HepG2 (cell line): ENCODE measurements around the gene DPP3. TPM values are rescaled to one million over a fixed set of nuclear protein-coding genes. Genes with fewer than 3 reads are reported as not detected.

Experiments used
- ATAC-seq: fragments of 200-7000 bp; cut with Tn5 transposase; 3 replicates; pipeline ENCODE4 v1.9.1; 2020; ENCODE audit warnings: mild to moderate bottlenecking, moderate library complexity
- BruUV-seq: library from RNA; stranded (reverse); fragments of 400-500 nt; replicated peaks from 2 replicates; lab custom pipeline; 2021; lab: Mats Ljungman, UMichigan
- CTCF ChIA-PET: fragments of 300-600 bp; formaldehyde crosslinking; extraction: SDS; loops from one replicate; lab custom pipeline; 2021; ENCODE audit warnings: low total read pairs, inconsistent platforms, low intra/inter-chr PET ratio; lab: Yijun Ruan, JAX
- POLR2A ChIA-PET: fragments of 350-600 bp; sonication (Branson Sonifier 250); formaldehyde crosslinking; loops from one replicate; lab custom pipeline; 2020; ENCODE audit warnings: antibody characterized with exemption, inconsistent platforms; lab: Yijun Ruan, JAX
- DNase-seq: peaks from one replicate; pipeline ENCODE4 v3.0.0-alpha.2; 2015; ENCODE audit warnings: low spot score
- FAIRE-seq: peaks from 3 replicates; lab custom pipeline; 2011; peaks lifted over from hg19 to GRCh38; lab: Jason Lieb, UNC
- H2AFZ ChIP-seq: one replicate; pipeline ENCODE4 v1.6.1; 2011; ENCODE audit warnings: low read length, inconsistent platforms
- H3K27ac ChIP-seq: fragments of 300-600 bp; 3 replicates; pipeline ENCODE4 v1.8.0; 2011; ENCODE audit warnings: mixed run types, mild to moderate bottlenecking, mixed read lengths, low read length, inconsistent platforms; ENCODE audit not compliant: insufficient read depth; ENCODE audit errors: extremely low read length
- H3K27me3 ChIP-seq, 2 experiments: fragments of 200-600 bp in 1 of 2; 2 replicates in 1 of 2; 3 replicates in 1 of 2; pipeline versions ENCODE4 v1.6.0 to v1.8.0; 2011; ENCODE audit warnings: low read length in 2 of 2, mild to moderate bottlenecking in 2 of 2, moderate library complexity in 2 of 2, inconsistent platforms in 1 of 2; ENCODE audit not compliant: insufficient read depth in 2 of 2, control insufficient read depth in 1 of 2
- H3K36me3 ChIP-seq, 2 experiments: fragments of 200-600 bp in 1 of 2; replicated peaks in 1 of 2; 2 replicates in 1 of 2; 3 replicates in 1 of 2; pipeline versions ENCODE4 v1.5.1 to v1.8.0; 2011; ENCODE audit warnings: low read length in 2 of 2, inconsistent platforms in 1 of 2; ENCODE audit not compliant: insufficient read depth in 2 of 2, control insufficient read depth in 1 of 2
- H3K4me1 ChIP-seq: 2 replicates; pipeline ENCODE4 v1.5.1; 2012; ENCODE audit warnings: low read length, inconsistent platforms; ENCODE audit not compliant: insufficient read depth
- H3K4me2 ChIP-seq: 2 replicates; pipeline ENCODE4 v1.6.0; 2011; ENCODE audit warnings: low read depth, low read length, inconsistent platforms
- H3K4me3 ChIP-seq, 3 experiments: fragments of 200-600 bp in 1 of 3; sonication (generic), shearing (Covaris generic) in 1 of 3; replicated peaks in 1 of 3; 2 replicates each; pipeline ENCODE4 v1.5.1; 2011 to 2016; ENCODE audit warnings: low read length in 3 of 3, inconsistent platforms in 2 of 3, low read depth in 2 of 3, mild to moderate bottlenecking in 2 of 3, control low read depth in 1 of 3, mixed read lengths in 1 of 3; ENCODE audit not compliant: insufficient read depth in 1 of 3
- H3K79me2 ChIP-seq: one replicate; pipeline ENCODE4 v1.6.1; 2011; ENCODE audit warnings: low read length, inconsistent platforms; ENCODE audit not compliant: insufficient read depth
- H3K9ac ChIP-seq: 2 replicates; pipeline ENCODE4 v1.6.0; 2011; ENCODE audit warnings: mild to moderate bottlenecking, low read depth, low read length, inconsistent platforms; ENCODE audit not compliant: insufficient read depth
- H3K9me3 ChIP-seq: 2 replicates; pipeline ENCODE4 v1.5.1; 2012; ENCODE audit warnings: mild to moderate bottlenecking, low read length
- H4K20me1 ChIP-seq: 2 replicates; pipeline ENCODE4 v1.6.0; 2011; ENCODE audit warnings: inconsistent platforms, mild to moderate bottlenecking, low read length, moderate library complexity; ENCODE audit not compliant: insufficient read depth
- HNF1B ChIP-seq: sonication (generic); formaldehyde crosslinking; IDR thresholded peaks from 2 replicates; pipeline ENCODE4 v1.5.1; 2020; ENCODE audit warnings: mild to moderate bottlenecking, moderate library complexity, missing genetic modification reagents
- ZNF572 ChIP-seq: sonication (generic); formaldehyde crosslinking; IDR thresholded peaks from 2 replicates; pipeline ENCODE4 v1.5.1; 2020; ENCODE audit warnings: mild to moderate bottlenecking, missing genetic modification reagents
- ZNF598 ChIP-seq: sonication (generic); formaldehyde crosslinking; IDR thresholded peaks from 2 replicates; pipeline ENCODE4 v1.5.1; 2020; ENCODE audit warnings: mild to moderate bottlenecking, missing genetic modification reagents, borderline replicate concordance
- WGBS: methylation state at CpG from one replicate; pipeline ENCODE4 v1.1.6; 2017; ENCODE audit warnings: low lambda C conversion rate; 5-methylcytosine and 5-hydroxymethylcytosine counted together
- in situ Hi-C: cut with HindIII; loops from 2 replicates; pipeline ENCODE4 v1.10.0; 2017; ENCODE audit warnings: low pct_unique_long_range_greater_than_20kb; ENCODE audit not compliant: extremely low pct_ligation_motif_present
- intact Hi-C: fragments of 100-400 bp; cut with micrococcal nuclease; formaldehyde crosslinking; loops from one replicate; pipeline ENCODE4 v1.10.0; 2022; ENCODE audit not compliant: unreplicated experiment
- polyA plus RNA-seq, 8 experiments: library from polyadenylated mRNA; depleted of rRNA in 3 of 8; stranded (reverse) in 7 of 8; unstranded in 1 of 8; fragments of >200 nt; fragmentation: Illumina TruSeq in 4 of 8; extraction: Trizol in 4 of 8; gene quantifications; 2 replicates each; pipeline versions ENCODE4 v1.2.1 to v1.2.3, GENCODE V29; 2011 to 2016; ENCODE audit warnings: low read depth in 4 of 8, missing spikeins in 1 of 8, mixed read lengths in 1 of 8; ENCODE audit not compliant: insufficient read depth in 1 of 8
- total RNA-seq, 5 experiments: library from RNA; depleted of rRNA; stranded (reverse); fragments of >200 nt; fragmentation: Illumina TruSeq; extraction: Trizol; gene quantifications; 2 replicates each; pipeline ENCODE4 v1.2.3, GENCODE V29; 2016; ENCODE audit warnings: low read depth in 1 of 5

The DPP3 gene
- total and polyA plus RNA-seq, 2 of the 13 experiments (the other 11 are each of a cell fraction or from before 2014, with no cell fraction given) = 38.4 to 59.8 TPM

GRCh38 chr11:66432597-66432996 lies 47.6 kb upstream of the DPP3 start (continued):
- no peak for TF ChIP-seq HNF1B
- TF ChIP-seq, all 625 proteins: peak for 0

- Histone ChIP-seq H3K27me3 (peaks cover 0 to 6% of the 10 kb centered on the region in 2 experiments; a peak in 1 of 5 replicates), H3K27ac (peak overlapping the region; percentile 88), H3K4me2 (peak overlapping the region; percentile 90), H2AFZ (no peak overlapping the region), H4K20me1 (no peaks in the 10 kb centered on the region), H3K36me3 (peaks cover 7 to 21% of the 10 kb centered on the region in 2 experiments; a peak in 4 of 5 replicates), H3K9me3 (no peaks in the 10 kb centered on the region), H3K4me1 (peaks cover 30% of the 10 kb centered on the region), H3K79me2 (peaks cover 9% of the 10 kb centered on the region), H3K9ac (peak overlapping the region; percentile 90), H3K4me3 (peak overlapping the region; percentile 78 to 89 (median 84))
- FAIRE-seq (no peak), ATAC-seq (no peak), DNase-seq (no peak)
- CTCF ChIA-PET = interaction anchor here (1.6 to 2.3 kb wide), 2 partner anchors 30 to 240 kb away, joined by 5 to 11 read pairs; partner anchors contain the start of gene RBM4B
- BruUV-seq = no TSS peak
- in situ Hi-C loops (no loop called here), intact Hi-C loops (no loop called here)
- no peak for TF ChIP-seq ZNF572 (CRISPR knock-in tag)
- 0 out of 2 replicates have a peak, but pooled peaks have one; percentile 3 for TF ChIP-seq ZNF598 (CRISPR knock-in tag)
- under 1% methylated on average over 12 of the region's 12 CpGs for WGBS
- POLR2A ChIA-PET = interaction anchor here (1.3 to 3.2 kb wide), 12 partner anchors 9 to 405 kb away, joined by 3 to 41 read pairs (median 6); partner anchors contain the start of genes BBS1, DPP3, NPAS4 and PELI3
These were observed 42.2 kb upstream of the DPP3 start for GRCh38 chr11:66437979-66438503.
